HCT116 (cell line): Measurements from ENCODE around the gene LRP1B. TPM values are rescaled to one million over a fixed set of nuclear protein-coding genes. Genes with fewer than 3 reads are reported as not detected.

Experiments used
- ATAC-seq: fragments of 200-7000 bp; cut with Tn5 transposase; 2 replicates; pipeline ENCODE4 v1.9.1; 2020; ENCODE audit warnings: mild to moderate bottlenecking, moderate library complexity
- BruUV-seq: library from RNA; stranded (reverse); fragments of 400-500 nt; replicated peaks from 2 replicates; lab custom pipeline; 2021; lab: Mats Ljungman, UMichigan
- CTCF ChIA-PET: fragments of 300-600 bp; sonication (Branson Sonifier 250); formaldehyde crosslinking; loops from one replicate; lab custom pipeline; 2021; ENCODE audit warnings: antibody characterized with exemption; lab: Charles Lee
- POLR2A ChIA-PET: fragments of 300-600, 350-600 bp; sonication (Branson Sonifier 250); formaldehyde crosslinking; loops from one replicate; lab custom pipeline; 2021; ENCODE audit warnings: antibody characterized with exemption; lab: Charles Lee
- RAD21 ChIA-PET, 2 experiments: fragments of 300-600 bp; sonication (Branson Sonifier 250); formaldehyde crosslinking; loops; one replicate each; lab custom pipeline; 2023; ENCODE audit warnings: low total read pairs in 2 of 2; ENCODE audit not compliant: uncharacterized antibody in 2 of 2, unreplicated experiment in 2 of 2, low non-redundant PET in 1 of 2; lab: Charles Lee
- DNase-seq: peaks from one replicate; pipeline ENCODE4 v3.0.0-alpha.2; 2010; ENCODE audit warnings: low read depth, low spot score
- H2AFZ ChIP-seq: fragments of 200-600 bp; shearing (Covaris generic), sonication (generic); 2 replicates; pipeline ENCODE4 v1.6.1; 2017; ENCODE audit warnings: low read depth, mixed run types, mixed read lengths, antibody characterized with exemption, low read length; ENCODE audit not compliant: poor library complexity, severe bottlenecking
- H3K27ac ChIP-seq: 2 replicates; pipeline ENCODE4 v1.5.1; 2012; ENCODE audit warnings: low read depth, low read length
- H3K27me3 ChIP-seq: fragments of 200-600 bp; sonication (generic); 2 replicates; pipeline ENCODE4 v1.6.1; 2016; ENCODE audit warnings: mixed run types, low read length, mixed read lengths; ENCODE audit not compliant: insufficient read depth
- H3K36me3 ChIP-seq, 2 experiments: fragments of 200-500 bp in 1 of 2; fragments of 200-600 bp in 1 of 2; sonication (Bioruptor generic) in 1 of 2; sonication (generic) in 1 of 2; 2 replicates each; pipeline versions ENCODE4 v1.5.1 to v1.6.1; 2014 to 2016; ENCODE audit warnings: low read length in 2 of 2, inconsistent platforms in 1 of 2, mixed read lengths in 1 of 2, mixed run types in 1 of 2; ENCODE audit not compliant: insufficient read depth in 2 of 2, control insufficient read depth in 1 of 2
- H3K4me1 ChIP-seq, 2 experiments: fragments of 200-600 bp in 1 of 2; sonication (generic) in 1 of 2; 2 replicates each; pipeline versions ENCODE4 v1.5.1 to v1.6.1; 2012 to 2017; ENCODE audit warnings: low read length in 2 of 2, inconsistent platforms in 1 of 2, mild to moderate bottlenecking in 1 of 2, mixed read lengths in 1 of 2, mixed run types in 1 of 2, moderate library complexity in 1 of 2; ENCODE audit not compliant: insufficient read depth in 2 of 2, control insufficient read depth in 1 of 2
- H3K4me2 ChIP-seq: fragments of 200-600 bp; sonication (generic); 2 replicates; pipeline ENCODE4 v1.6.1; 2017; ENCODE audit warnings: mixed run types, low read length, mixed read lengths
- H3K4me3 ChIP-seq, 2 experiments: fragments of 200-600 bp in 1 of 2; sonication (generic) in 1 of 2; replicated peaks in 1 of 2; 2 replicates each; pipeline ENCODE4 v1.5.1; 2011 to 2016; ENCODE audit warnings: low read length in 2 of 2, control low read depth in 1 of 2, low read depth in 1 of 2, mild to moderate bottlenecking in 1 of 2, mixed read lengths in 1 of 2, mixed run types in 1 of 2
- H3K79me2 ChIP-seq: fragments of 200-600 bp; sonication (generic); 2 replicates; pipeline ENCODE4 v1.6.1; 2017; ENCODE audit warnings: mild to moderate bottlenecking, mixed run types, low read length, moderate library complexity, mixed read lengths; ENCODE audit not compliant: insufficient read depth
- H3K9ac ChIP-seq: fragments of 200-600 bp; sonication (generic); 2 replicates; pipeline ENCODE4 v1.6.1; 2016; ENCODE audit warnings: low read length, mixed read lengths
- H3K9me2 ChIP-seq: fragments of 200-600 bp; sonication (generic), shearing (Covaris generic); 2 replicates; pipeline ENCODE4 v1.6.1; 2017; ENCODE audit warnings: mixed run types, mild to moderate bottlenecking, moderate library complexity; ENCODE audit not compliant: insufficient read depth
- H3K9me3 ChIP-seq, 2 experiments: fragments of 200-500 bp in 1 of 2; fragments of 200-600 bp in 1 of 2; sonication (Bioruptor generic) in 1 of 2; sonication (generic) in 1 of 2; 2 replicates each; pipeline ENCODE4 v1.6.1; 2014 to 2017; ENCODE audit warnings: low read length in 2 of 2, mixed read lengths in 2 of 2, inconsistent platforms in 1 of 2, low read depth in 1 of 2, mild to moderate bottlenecking in 1 of 2, mixed run types in 1 of 2, moderate library complexity in 1 of 2; ENCODE audit not compliant: control insufficient read depth in 1 of 2, insufficient read depth in 1 of 2
- H4K20me1 ChIP-seq: fragments of 200-600 bp; sonication (generic), shearing (Covaris generic); 2 replicates; pipeline ENCODE4 v1.6.1; 2017; ENCODE audit warnings: mixed run types, mild to moderate bottlenecking, moderate library complexity; ENCODE audit not compliant: insufficient read depth
- ELF1 ChIP-seq: IDR thresholded peaks from 2 replicates; pipeline ENCODE4 v1.6.1; 2012; ENCODE audit warnings: low read depth, borderline replicate concordance
- FOSL1 ChIP-seq: IDR thresholded peaks from 2 replicates; pipeline ENCODE4 v1.6.1; 2012; ENCODE audit warnings: low read depth
- JUND ChIP-seq: IDR thresholded peaks from 2 replicates; pipeline ENCODE4 v1.6.1; 2012
- intact Hi-C: fragments of 100-400 bp; cut with micrococcal nuclease; formaldehyde crosslinking; loops from 2 replicates; pipeline ENCODE4 v1.10.0; 2022
- total RNA-seq: library from RNA; stranded (reverse); gene quantifications from one replicate; pipeline ENCODE4 v1.2.1, GENCODE V29; 2021; ENCODE audit not compliant: unreplicated experiment
- TF ChIP-seq, protein P1 (sequence below): IDR thresholded peaks from 2 replicates; pipeline ENCODE4 v1.6.1; 2012; ENCODE audit warnings: low read depth

LRP1B gene
- total RNA-seq, 1 experiment from 2014 or later: 0.34 TPM

DNA sequence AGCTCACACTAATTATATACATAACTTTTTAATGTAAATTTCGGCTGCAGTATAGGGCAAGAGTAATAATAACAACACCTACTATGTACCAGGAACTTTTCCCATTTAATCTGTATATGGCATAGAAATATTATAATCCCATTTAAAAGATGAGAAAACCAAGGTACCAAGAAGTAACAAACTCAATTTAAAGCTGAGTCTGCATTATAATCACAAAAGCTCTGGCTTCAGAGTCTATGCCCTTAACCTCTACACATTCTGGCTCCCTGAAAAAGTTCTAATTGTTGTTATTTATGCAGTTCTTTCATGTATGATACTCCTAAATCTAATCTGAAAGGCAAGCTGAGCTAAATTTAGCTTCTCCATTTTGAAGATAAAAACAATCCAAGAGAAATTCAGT, 1675.5 kb downstream of the LRP1B start:
- BruUV-seq: no TSS peak
- H3K4me3 ChIP-seq: no peak overlapping the region
- no peaks in the 10 kb centered on the region for H4K20me1 ChIP-seq
- H3K27ac ChIP-seq: no peak overlapping the region
- H3K27me3 ChIP-seq: no peaks in the 10 kb centered on the region
- no peak for DNase-seq
- POLR2A ChIA-PET: no interaction called here
- H3K36me3 ChIP-seq: no peaks in the 10 kb centered on the region
- TF ChIP-seq, protein P1, sequence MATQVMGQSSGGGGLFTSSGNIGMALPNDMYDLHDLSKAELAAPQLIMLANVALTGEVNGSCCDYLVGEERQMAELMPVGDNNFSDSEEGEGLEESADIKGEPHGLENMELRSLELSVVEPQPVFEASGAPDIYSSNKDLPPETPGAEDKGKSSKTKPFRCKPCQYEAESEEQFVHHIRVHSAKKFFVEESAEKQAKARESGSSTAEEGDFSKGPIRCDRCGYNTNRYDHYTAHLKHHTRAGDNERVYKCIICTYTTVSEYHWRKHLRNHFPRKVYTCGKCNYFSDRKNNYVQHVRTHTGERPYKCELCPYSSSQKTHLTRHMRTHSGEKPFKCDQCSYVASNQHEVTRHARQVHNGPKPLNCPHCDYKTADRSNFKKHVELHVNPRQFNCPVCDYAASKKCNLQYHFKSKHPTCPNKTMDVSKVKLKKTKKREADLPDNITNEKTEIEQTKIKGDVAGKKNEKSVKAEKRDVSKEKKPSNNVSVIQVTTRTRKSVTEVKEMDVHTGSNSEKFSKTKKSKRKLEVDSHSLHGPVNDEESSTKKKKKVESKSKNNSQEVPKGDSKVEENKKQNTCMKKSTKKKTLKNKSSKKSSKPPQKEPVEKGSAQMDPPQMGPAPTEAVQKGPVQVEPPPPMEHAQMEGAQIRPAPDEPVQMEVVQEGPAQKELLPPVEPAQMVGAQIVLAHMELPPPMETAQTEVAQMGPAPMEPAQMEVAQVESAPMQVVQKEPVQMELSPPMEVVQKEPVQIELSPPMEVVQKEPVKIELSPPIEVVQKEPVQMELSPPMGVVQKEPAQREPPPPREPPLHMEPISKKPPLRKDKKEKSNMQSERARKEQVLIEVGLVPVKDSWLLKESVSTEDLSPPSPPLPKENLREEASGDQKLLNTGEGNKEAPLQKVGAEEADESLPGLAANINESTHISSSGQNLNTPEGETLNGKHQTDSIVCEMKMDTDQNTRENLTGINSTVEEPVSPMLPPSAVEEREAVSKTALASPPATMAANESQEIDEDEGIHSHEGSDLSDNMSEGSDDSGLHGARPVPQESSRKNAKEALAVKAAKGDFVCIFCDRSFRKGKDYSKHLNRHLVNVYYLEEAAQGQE: no peak
- TF ChIP-seq, all 23 proteins: peak for 0
- Histone ChIP-seq H3K4me2 (peak overlapping the region; percentile 32; the same call in 1 of the 2 replicates), H3K9ac (no peak overlapping the region), H2AFZ (no peak overlapping the region), H3K4me1 (peaks cover 0 to 9% of the 10 kb centered on the region in 2 experiments; a peak in 3 of 4 replicates), H3K9me2 (no peaks in the 10 kb centered on the region), H3K9me3 (no peaks in the 10 kb centered on the region), H3K79me2 (no peaks in the 10 kb centered on the region)
- ATAC-seq: no peak
- ChIA-PET CTCF (no interaction called here), RAD21 (no interaction called here)
- intact Hi-C loops: no loop called here

DNA sequence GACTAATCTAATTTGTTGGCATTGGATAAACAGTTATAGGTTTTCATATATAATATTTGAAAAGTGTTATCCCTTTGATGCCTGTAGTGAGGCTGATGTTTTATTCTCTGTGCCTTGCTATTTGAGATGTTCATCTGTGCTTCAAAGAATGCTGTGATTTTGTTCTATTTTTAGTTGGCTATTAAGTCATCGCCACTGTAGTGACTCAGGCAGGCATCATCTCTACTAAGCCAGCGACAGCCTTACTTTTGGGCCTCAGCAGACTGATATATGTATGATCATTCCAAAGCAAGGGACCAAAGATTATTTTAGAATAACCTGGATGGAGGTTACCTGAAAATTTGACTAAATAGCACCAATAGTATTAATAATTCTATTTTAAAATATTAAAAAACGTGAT, 1676.1 kb downstream of the LRP1B start:
- no peaks in the 10 kb centered on the region for H3K9me3 ChIP-seq
- BruUV-seq: no TSS peak
- TF ChIP-seq ELF1 (no peak), JUND (peak; percentile 49), FOSL1 (peak; percentile 77)
- peak; percentile 63; the same call in 1 of the 2 replicates for ATAC-seq
- ChIA-PET RAD21 (no interaction called here), POLR2A (no interaction called here), CTCF (no interaction called here)
- peak overlapping the region; percentile 32 for H3K4me2 ChIP-seq
- H3K9ac ChIP-seq: no peak overlapping the region
- DNase-seq: peak; percentile 27
- H4K20me1 ChIP-seq: no peaks in the 10 kb centered on the region
- H3K27ac ChIP-seq: no peak overlapping the region
- H3K79me2 ChIP-seq: no peaks in the 10 kb centered on the region
- H3K36me3 ChIP-seq: no peaks in the 10 kb centered on the region
- no peak overlapping the region for H3K4me3 ChIP-seq
- intact Hi-C loops: no loop called here
- H2AFZ ChIP-seq: peak overlapping the region; percentile 60
- H3K27me3 ChIP-seq: no peaks in the 10 kb centered on the region
- H3K4me1 ChIP-seq: peaks cover 0 to 9% of the 10 kb centered on the region in 2 experiments; a peak in 3 of 4 replicates
- no peaks in the 10 kb centered on the region for H3K9me2 ChIP-seq
